ENCODE measurements around the gene CCR5AS.

Gene CCR5AS

GRCh38 chr3:46383951-46384330 is 22.9 kb downstream of the CCR5AS start:
- Mint-ChIP-seq H3K27ac (no peak overlapping the region), H3K36me3 (ENCODE audit: low read depth) (no peaks in the 10 kb centered on the region), H3K9me3 (no peaks in the 10 kb centered on the region), H3K4me1 (ENCODE audit: low read depth) (peaks cover 10% of the 10 kb centered on the region), H3K27me3 (ENCODE audit: insufficient read depth) (peaks cover 13% of the 10 kb centered on the region), H3K4me3 (no peak overlapping the region)
- TF ChIP-seq CTCF (IDR thresholded peaks at IDR 0.05) = no peak
- no peak for DNase-seq

- peaks cover 10% of the 10 kb centered on the region for H3K4me1 Mint-ChIP-seq (ENCODE audit: low read depth)
- no peak overlapping the region for H3K4me3 Mint-ChIP-seq
- no peaks in the 10 kb centered on the region for H3K9me3 Mint-ChIP-seq
- DNase-seq = no peak
- no peak for TF ChIP-seq CTCF (IDR thresholded peaks at IDR 0.05)
- no peaks in the 10 kb centered on the region for H3K36me3 Mint-ChIP-seq (ENCODE audit: low read depth)
- no peak overlapping the region for H3K27ac Mint-ChIP-seq
- H3K27me3 Mint-ChIP-seq (ENCODE audit: insufficient read depth) = peaks cover 13% of the 10 kb centered on the region
Measured at GRCh38 chr3:46383211-46383950, 23.5 kb downstream of the CCR5AS start.

DNA sequence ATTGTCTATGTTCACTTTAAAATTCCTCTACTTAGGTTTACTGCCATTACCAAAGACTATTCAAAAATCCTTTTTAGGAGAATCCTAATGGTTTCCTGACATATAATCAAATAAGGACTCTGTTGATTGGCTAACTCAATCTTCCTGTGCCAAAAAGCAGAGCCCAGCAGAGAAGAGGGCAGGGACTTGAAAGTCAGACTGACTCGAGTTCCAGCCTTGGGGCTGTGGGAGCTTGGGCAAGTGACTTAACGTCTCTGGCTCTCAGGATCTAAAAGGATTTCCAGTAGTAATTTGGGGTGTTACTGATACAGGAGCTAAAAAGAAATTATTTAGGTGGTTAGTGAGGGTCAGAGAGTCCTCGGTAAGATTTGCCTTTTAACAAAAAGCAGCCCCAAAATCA is 25.2 kb downstream of the CCR5AS start:
- H3K4me1 Mint-ChIP-seq (ENCODE audit: low read depth) = peaks cover 8% of the 10 kb centered on the region
- H3K36me3 Mint-ChIP-seq (ENCODE audit: low read depth) = no peaks in the 10 kb centered on the region
- no peak overlapping the region for H3K4me3 Mint-ChIP-seq
- no peak for TF ChIP-seq CTCF (IDR thresholded peaks at IDR 0.05)
- H3K9me3 Mint-ChIP-seq = no peaks in the 10 kb centered on the region
- no peak overlapping the region for H3K27ac Mint-ChIP-seq
- no peak for DNase-seq
- H3K27me3 Mint-ChIP-seq (ENCODE audit: insufficient read depth) = peaks cover 12% of the 10 kb centered on the region

DNA sequence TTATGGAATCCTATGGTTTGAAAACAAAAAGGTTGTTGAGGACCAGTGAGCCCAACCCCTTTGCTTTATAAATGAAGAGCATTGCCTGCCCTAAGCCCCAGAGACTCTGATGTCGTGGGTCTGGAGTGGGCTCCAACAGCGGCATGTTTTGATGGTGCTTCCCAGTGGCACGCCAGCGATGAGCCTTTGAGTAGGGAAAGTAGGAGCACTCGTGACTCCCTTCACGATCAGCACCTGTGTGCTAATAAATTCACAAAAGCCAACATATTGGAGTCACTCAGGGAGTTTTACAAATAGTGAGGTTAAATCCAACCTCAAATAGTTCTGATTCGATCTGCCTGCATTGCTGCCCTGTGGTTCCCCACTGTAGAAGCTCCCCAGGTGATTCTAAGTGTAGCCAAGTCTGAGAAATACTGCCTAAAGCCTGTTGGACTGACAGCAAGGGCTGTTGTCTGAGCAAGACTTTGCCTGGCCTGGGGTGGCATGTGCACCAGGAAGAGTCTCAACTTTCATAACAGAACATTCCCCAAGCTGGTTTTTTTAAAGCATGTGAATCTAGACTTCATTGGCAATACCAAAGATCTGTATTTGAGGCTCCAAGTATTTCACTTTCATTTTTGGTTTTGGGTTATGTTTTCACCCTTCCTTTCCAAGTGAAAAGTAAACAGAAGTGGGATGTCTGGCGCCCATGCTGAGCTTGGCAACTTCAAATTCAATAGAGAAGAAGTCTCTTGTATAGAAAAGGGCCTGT is 26.2 kb downstream of the CCR5AS start:
- Mint-ChIP-seq H3K27me3 (ENCODE audit: insufficient read depth) (peaks cover 14% of the 10 kb centered on the region), H3K9me3 (no peaks in the 10 kb centered on the region), H3K27ac (no peak overlapping the region), H3K36me3 (ENCODE audit: low read depth) (no peaks in the 10 kb centered on the region), H3K4me3 (peak overlapping the region; percentile 43; the same call in 1 of the 2 replicates), H3K4me1 (ENCODE audit: low read depth) (no peaks in the 10 kb centered on the region)
- no peak for DNase-seq
- no peak for TF ChIP-seq CTCF (IDR thresholded peaks at IDR 0.05)

DNA sequence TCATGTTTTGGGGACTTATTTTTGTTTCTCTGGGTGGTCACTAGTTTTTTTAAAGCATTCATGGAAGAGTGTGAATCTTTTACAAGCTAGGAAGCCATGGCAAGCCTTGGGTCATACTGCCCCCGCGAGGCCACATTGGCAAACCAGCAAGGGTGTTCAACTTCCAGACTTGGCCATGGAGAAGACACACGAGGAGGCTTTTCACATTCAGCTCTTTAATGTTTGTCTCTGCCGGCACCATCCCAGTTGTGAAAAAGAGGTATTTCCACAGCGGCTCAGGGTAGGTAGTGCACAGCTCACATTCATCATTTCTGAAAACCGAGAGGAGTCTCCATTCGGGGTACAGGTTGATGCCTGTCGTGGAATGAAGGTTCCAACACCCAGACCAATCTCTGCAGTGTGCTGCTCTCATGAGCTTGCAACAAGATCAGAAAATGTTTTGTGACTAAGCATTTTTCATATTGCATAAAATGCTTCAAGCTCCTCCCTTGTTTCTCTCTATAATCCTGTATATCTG is 28.4 kb downstream of the CCR5AS start:
- peaks cover 25% of the 10 kb centered on the region for H3K27me3 Mint-ChIP-seq (ENCODE audit: insufficient read depth)
- no peaks in the 10 kb centered on the region for H3K9me3 Mint-ChIP-seq
- no peaks in the 10 kb centered on the region for H3K4me1 Mint-ChIP-seq (ENCODE audit: low read depth)
- no peak overlapping the region for H3K27ac Mint-ChIP-seq
- no peak overlapping the region for H3K4me3 Mint-ChIP-seq
- peak; percentile 56 for DNase-seq
- TF ChIP-seq CTCF (IDR thresholded peaks at IDR 0.05) = peak; percentile 86
- no peaks in the 10 kb centered on the region for H3K36me3 Mint-ChIP-seq (ENCODE audit: low read depth)

Data from HFFc6 (cell line).